Activated CD4-positive, alpha-beta T cell treated with anti-CD3 and anti-CD28 coated beads for 48 hours (primary cell): ENCODE results near the gene COL18A1.
"Not testable (repeated sequence)": the region's sequence is repeated elsewhere in the genome, so short reads cannot be mapped to it uniquely, and the experiment has no call there.

Experiments used
- DNase-seq: peaks from one replicate; pipeline ENCODE4 v3.0.0-alpha.2; 2020

Gene COL18A1

GRCh38 chr21:45550522-45551210 is 145.7 kb downstream of the COL18A1 start:
- peak; percentile 79 for DNase-seq

- DNase-seq: peak; percentile 64
Measured at GRCh38 chr21:45551316-45551715, 146.4 kb downstream of the COL18A1 start.

GRCh38 chr21:45551783-45552695 is 147.1 kb downstream of the COL18A1 start:
- DNase-seq: no peak

- DNase-seq: no peak
Measured at GRCh38 chr21:45552696-45553391, 147.9 kb downstream of the COL18A1 start.

- DNase-seq: peak; percentile 91
Measured at GRCh38 chr21:45554477-45555175, 149.7 kb downstream of the COL18A1 start.

- no peak for DNase-seq
Measured at GRCh38 chr21:45555251-45555556, 150.2 kb downstream of the COL18A1 start.

- peak; percentile 79 for DNase-seq
Measured at GRCh38 chr21:45555557-45556301, 150.8 kb downstream of the COL18A1 start.

- DNase-seq: no peak
Measured at GRCh38 chr21:45556302-45556644, 151.3 kb downstream of the COL18A1 start.

- DNase-seq: peak; percentile 42
Measured at GRCh38 chr21:45556645-45557615, 152.0 kb downstream of the COL18A1 start.

GRCh38 chr21:45557616-45558043 is 152.7 kb downstream of the COL18A1 start:
- DNase-seq: no peak

GRCh38 chr21:45558044-45558721 is 153.2 kb downstream of the COL18A1 start:
- DNase-seq: no peak

GRCh38 chr21:45559216-45560105 is 154.5 kb downstream of the COL18A1 start:
- DNase-seq: no peak

GRCh38 chr21:45560106-45561021 is 155.4 kb downstream of the COL18A1 start:
- DNase-seq: no peak

GRCh38 chr21:45561241-45561640 is 156.3 kb downstream of the COL18A1 start:
- not testable (repeated sequence) for DNase-seq

GRCh38 chr21:45562402-45562801 is 157.4 kb downstream of the COL18A1 start:
- no peak for DNase-seq

- no peak for DNase-seq
Measured at GRCh38 chr21:45562965-45563364, 158.0 kb downstream of the COL18A1 start.
